Measurements from ENCODE around the gene IL17RD. TPM values are rescaled to one million over a fixed set of nuclear protein-coding genes. Genes with fewer than 3 reads are reported as not detected.
A peak's percentile ranks its signal among the peaks of the same experiment; 100 is the strongest.

Gene IL17RD
- total RNA-seq, 1 donor from 2014 or later, result 17.2 TPM

DNA sequence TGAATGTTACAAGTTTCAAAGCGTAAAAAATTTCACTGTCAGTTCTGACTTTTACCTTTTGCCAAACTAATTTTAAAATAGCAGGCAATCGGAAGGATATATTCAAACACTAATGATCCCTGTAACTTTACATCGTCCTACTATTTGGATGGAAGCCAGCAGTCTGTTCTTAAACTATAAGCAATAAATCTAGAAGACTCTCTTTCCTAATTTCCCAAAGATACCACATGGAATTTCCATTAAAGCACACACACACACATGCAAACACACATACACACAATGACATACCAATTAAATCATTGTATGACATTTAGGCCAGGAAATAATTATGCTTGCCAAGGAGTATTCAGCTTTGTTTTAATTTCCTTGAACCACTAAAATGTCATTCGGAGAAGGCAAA lies 32.0 kb downstream of the IL17RD start:
- peaks cover 10% of the 10 kb centered on the region for H3K4me1 ChIP-seq
- DNase-seq (ENCODE audit: extremely low spot score in 2 of 2), result no peak
- intact Hi-C loops (cut with DNase I), result no loop called here
- no peak overlapping the region for H3K27ac ChIP-seq
- no peaks in the 10 kb centered on the region for H3K36me3 ChIP-seq
- no peak for TF ChIP-seq CTCF (IDR thresholded peaks at IDR 0.05)
- no peak for TF ChIP-seq POLR2A (IDR thresholded peaks at IDR 0.05)
- TF ChIP-seq POLR2AphosphoS5 (IDR thresholded peaks at IDR 0.05; ENCODE audit: insufficient read depth in 1 of 2, low read depth in 1 of 2), result no peak
- H3K27me3 ChIP-seq, result no peaks in the 10 kb centered on the region
- H3K9me3 ChIP-seq, result no peaks in the 10 kb centered on the region
- H3K4me3 ChIP-seq, result no peak overlapping the region

- TF ChIP-seq POLR2A (IDR thresholded peaks at IDR 0.05), result no peak
- no peak for TF ChIP-seq CTCF (IDR thresholded peaks at IDR 0.05)
- TF ChIP-seq POLR2AphosphoS5 (IDR thresholded peaks at IDR 0.05; ENCODE audit: insufficient read depth in 1 of 2, low read depth in 1 of 2), result no peak
- Histone ChIP-seq H3K4me3 (no peak overlapping the region), H3K27ac (no peak overlapping the region), H3K9me3 (no peaks in the 10 kb centered on the region), H3K27me3 (no peaks in the 10 kb centered on the region), H3K4me1 (peaks cover 10% of the 10 kb centered on the region), H3K36me3 (no peaks in the 10 kb centered on the region)
- intact Hi-C loops (cut with DNase I), result no loop called here
- DNase-seq (ENCODE audit: extremely low spot score in 2 of 2), result no peak
Measured at GRCh38 chr3:57132674-57133073, 32.5 kb downstream of the IL17RD start.

DNA sequence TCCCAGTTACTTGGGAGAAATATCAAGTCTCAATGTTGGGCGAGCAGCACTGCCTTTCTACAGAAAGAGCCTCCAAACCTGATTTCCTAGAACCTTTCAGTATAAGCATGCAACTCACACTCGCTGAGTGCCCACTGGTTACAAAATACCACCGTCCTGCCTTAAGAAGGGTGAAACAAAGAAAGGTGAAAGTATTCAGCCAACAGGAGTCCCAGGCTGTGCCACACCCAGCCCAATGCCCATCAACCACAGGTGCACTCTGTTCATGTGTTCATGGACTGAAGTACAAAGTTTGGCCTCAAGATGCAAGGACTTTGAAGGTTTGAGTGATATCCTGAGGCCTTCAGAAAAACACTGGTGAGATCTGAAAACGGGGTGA lies 34.0 kb downstream of the IL17RD start:
- Histone ChIP-seq H3K27me3 (no peaks in the 10 kb centered on the region), H3K4me1 (peaks cover 17% of the 10 kb centered on the region), H3K36me3 (no peaks in the 10 kb centered on the region), H3K4me3 (no peak overlapping the region), H3K9me3 (no peaks in the 10 kb centered on the region), H3K27ac (no peak overlapping the region)
- no peak for DNase-seq (ENCODE audit: extremely low spot score in 2 of 2)
- intact Hi-C loops (cut with DNase I), result no loop called here
- TF ChIP-seq CTCF (IDR thresholded peaks at IDR 0.05), result no peak
- no peak for TF ChIP-seq POLR2AphosphoS5 (IDR thresholded peaks at IDR 0.05; ENCODE audit: insufficient read depth in 1 of 2, low read depth in 1 of 2)

GRCh38 chr3:57130571-57131209 lies 34.5 kb downstream of the IL17RD start:
- Histone ChIP-seq H3K9me3 (no peaks in the 10 kb centered on the region), H3K4me3 (no peak overlapping the region), H3K36me3 (no peaks in the 10 kb centered on the region), H3K4me1 (peaks cover 17% of the 10 kb centered on the region), H3K27ac (no peak overlapping the region), H3K27me3 (no peaks in the 10 kb centered on the region)
- peak in 1 of 2 donors; percentile 19 for TF ChIP-seq POLR2AphosphoS5 (IDR thresholded peaks at IDR 0.05; ENCODE audit: insufficient read depth in 1 of 2, low read depth in 1 of 2)
- no peak for TF ChIP-seq CTCF (IDR thresholded peaks at IDR 0.05)
- no peak for TF ChIP-seq POLR2A (IDR thresholded peaks at IDR 0.05)
- DNase-seq (ENCODE audit: extremely low spot score in 2 of 2), result no peak
- intact Hi-C loops (cut with DNase I), result no loop called here

- Histone ChIP-seq H3K36me3 (no peaks in the 10 kb centered on the region), H3K4me3 (peak overlapping the region in 1 of 2 donors; percentile 30), H3K27me3 (no peaks in the 10 kb centered on the region), H3K4me1 (peaks cover 17% of the 10 kb centered on the region), H3K9me3 (no peaks in the 10 kb centered on the region), H3K27ac (peak overlapping the region; percentile 67)
- TF ChIP-seq CTCF (IDR thresholded peaks at IDR 0.05), result no peak
- no peak for TF ChIP-seq POLR2AphosphoS5 (IDR thresholded peaks at IDR 0.05; ENCODE audit: insufficient read depth in 1 of 2, low read depth in 1 of 2)
- no peak for TF ChIP-seq POLR2A (IDR thresholded peaks at IDR 0.05)
- DNase-seq (ENCODE audit: extremely low spot score in 2 of 2), result no peak
- intact Hi-C loops (cut with DNase I), result no loop called here
Measured at GRCh38 chr3:57128826-57129667, 36.1 kb downstream of the IL17RD start.

Measured in vagina (tissue), 2 donors.